ENCODE measurements around the gene WASF2.

- TF ChIP-seq CTCF (IDR thresholded peaks at IDR 0.05; ENCODE audit: low read depth, low read length) = no peak
- no peak for TF ChIP-seq MAX (IDR thresholded peaks at IDR 0.05; ENCODE audit: low read depth, low read length)
- no peak for TF ChIP-seq POLR2A (IDR thresholded peaks at IDR 0.05; ENCODE audit: extremely low read depth, insufficient read length)
- TF ChIP-seq MYC (IDR thresholded peaks at IDR 0.05; ENCODE audit: low read depth, low read length) = no peak
These were observed 125.9 kb downstream of the WASF2 start for GRCh38 chr1:27363766-27364695.
